Measurements from ENCODE around the gene DHDDS. TPM values are rescaled to one million over a fixed set of nuclear protein-coding genes. Genes with fewer than 3 reads are reported as not detected.

DHDDS gene
- total RNA-seq, 1 donor: 55.7 TPM

- no peak for TF ChIP-seq CTCF (IDR thresholded peaks at IDR 0.05; ENCODE audit: insufficient read depth, low read length)
- peak overlapping the region; percentile 67 for H3K4me3 ChIP-seq (ENCODE audit: low read depth, low read length)
- no peak for DNase-seq (ENCODE audit: low read depth)
Measured at GRCh38 chr1:26470878-26471497, 38.9 kb downstream of the DHDDS start.

GRCh38 chr1:26471498-26472319, 39.6 kb downstream of the DHDDS start:
- TF ChIP-seq CTCF (IDR thresholded peaks at IDR 0.05; ENCODE audit: insufficient read depth, low read length): no peak
- peak overlapping the region; percentile 67 for H3K4me3 ChIP-seq (ENCODE audit: low read depth, low read length)
- peak; percentile 73 for DNase-seq (ENCODE audit: low read depth)

- TF ChIP-seq CTCF (IDR thresholded peaks at IDR 0.05; ENCODE audit: insufficient read depth, low read length): no peak
- peak within 1 kb of the TSS; percentile 77 for H3K4me3 ChIP-seq (ENCODE audit: low read depth, low read length)
- peak; percentile 83 for DNase-seq (ENCODE audit: low read depth)
Measured at GRCh38 chr1:26472320-26472900, 40.3 kb downstream of the DHDDS start, which contains the start of gene HMGN2. Gene HMGN2, plus strand, starts transcription at chr1:26472440. Its CDS starts 173 bp downstream, at chr1:26472613.

GRCh38 chr1:26472901-26473845, 41.1 kb downstream of the DHDDS start:
- TF ChIP-seq CTCF (IDR thresholded peaks at IDR 0.05; ENCODE audit: insufficient read depth, low read length): no peak
- DNase-seq (ENCODE audit: low read depth): peak; percentile 91
- H3K4me3 ChIP-seq (ENCODE audit: low read depth, low read length): peak overlapping the region; percentile 77

- H3K4me3 ChIP-seq (ENCODE audit: low read depth, low read length): no peak overlapping the region
- no peak for DNase-seq (ENCODE audit: low read depth)
- no peak for TF ChIP-seq CTCF (IDR thresholded peaks at IDR 0.05; ENCODE audit: insufficient read depth, low read length)
Measured at GRCh38 chr1:26474818-26475217, 42.7 kb downstream of the DHDDS start.

- TF ChIP-seq CTCF (IDR thresholded peaks at IDR 0.05; ENCODE audit: insufficient read depth, low read length): no peak
- DNase-seq (ENCODE audit: low read depth): no peak
- H3K4me3 ChIP-seq (ENCODE audit: low read depth, low read length): no peak overlapping the region
Measured at GRCh38 chr1:26475989-26476388, 43.9 kb downstream of the DHDDS start.

All from fibroblast of the aortic adventitia (primary cell).